Measurements from ENCODE around the gene VAMP5.

The VAMP5 gene

DNA sequence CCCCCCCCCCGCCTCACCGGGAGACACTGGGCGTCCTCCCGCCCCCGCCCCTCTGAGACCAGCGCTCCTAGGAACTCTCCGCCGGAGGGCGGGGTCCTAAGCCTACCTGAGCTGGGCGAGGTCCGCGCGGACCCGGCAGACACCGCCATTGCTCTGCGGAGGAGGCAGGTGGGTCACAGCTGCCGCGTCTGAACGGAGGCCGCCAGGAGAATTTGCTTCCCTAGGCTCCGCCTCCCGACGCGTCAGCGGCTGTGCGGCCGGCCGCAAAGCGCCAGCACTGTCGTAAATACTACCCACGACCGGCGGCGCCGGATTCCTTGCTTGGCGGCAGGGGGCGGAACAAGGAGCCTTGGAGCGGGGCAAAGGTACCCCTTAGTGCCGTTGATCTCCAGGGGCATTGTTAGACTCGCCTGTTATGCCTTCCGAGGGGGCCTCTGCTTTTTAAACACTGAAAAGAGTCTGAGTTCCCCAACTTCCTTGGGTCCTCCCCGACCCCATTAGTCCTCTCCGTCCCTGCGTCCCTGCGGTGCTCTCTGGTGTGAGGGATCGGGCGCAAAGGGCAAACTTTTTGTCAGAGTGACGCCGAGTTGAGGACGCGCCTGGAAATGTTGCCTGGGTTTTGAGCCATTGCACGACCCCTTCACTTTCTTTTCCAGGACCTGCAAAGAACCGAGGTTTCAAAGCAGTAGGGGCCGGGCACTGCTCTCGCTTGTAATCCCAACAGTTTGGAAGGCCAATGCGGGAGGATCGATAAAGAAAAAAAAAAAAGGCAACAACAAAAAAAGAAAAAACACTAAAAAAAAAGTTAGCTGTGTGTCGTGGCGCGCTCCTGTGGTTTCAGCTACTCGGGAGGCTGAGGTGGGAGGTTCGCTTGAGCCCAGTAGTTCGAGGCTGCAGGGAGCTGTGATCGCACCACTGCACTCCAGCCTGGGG is 22.7 kb upstream of the VAMP5 start, which contains the start of gene GGCX:
Gene GGCX, minus strand, starts transcription at position 214 of the 933 bp plus-strand sequence. Its CDS starts 65 bp downstream, at position 149.
- H3K4me2 ChIP-seq (ENCODE audit: low read length) = peak within 1 kb of the TSS; percentile 94
- peak within 1 kb of the TSS; percentile 89 for H3K9ac ChIP-seq (ENCODE audit: low read length)
- no peak within 1 kb of the TSS for H2BK120ac ChIP-seq (ENCODE audit: low read depth, low read length)
- peak within 1 kb of the TSS; percentile 75 for H3K23ac ChIP-seq (ENCODE audit: low read length)
- no CpG with 5 or more reads among the region's 64 CpGs for WGBS (ENCODE audit: extremely low coverage, insufficient coverage, low lambda C conversion rate)
- H3K27ac ChIP-seq (ENCODE audit: low read depth, low read length) = peak within 1 kb of the TSS; percentile 30
- H2AK5ac ChIP-seq (ENCODE audit: low read length) = no peak within 1 kb of the TSS
- H3K4ac ChIP-seq (ENCODE audit: low read depth, low read length) = peak within 1 kb of the TSS; percentile 95
- peak within 1 kb of the TSS; percentile 94 for H3K18ac ChIP-seq (ENCODE audit: low read length)
- H4K8ac ChIP-seq (ENCODE audit: low read depth, low read length) = peak within 1 kb of the TSS; percentile 65
- DNase-seq = peak; percentile 98
- no peak within 1 kb of the TSS for H2BK15ac ChIP-seq (replicated peaks; ENCODE audit: low read depth)
- peak within 1 kb of the TSS; percentile 13 for H2BK5ac ChIP-seq (ENCODE audit: low read length)
- H3K4me1 ChIP-seq (ENCODE audit: control insufficient read depth, low read depth, low read length) = no peaks in the 10 kb centered on the region
- H3K27me3 ChIP-seq (ENCODE audit: insufficient read depth, low read length, poor library complexity) = no peaks in the 10 kb centered on the region
- H3K79me1 ChIP-seq (ENCODE audit: low read length) = peaks cover 15% of the 10 kb centered on the region
- H3K79me2 ChIP-seq (ENCODE audit: control insufficient read depth, insufficient read depth, low read length) = peaks cover 18% of the 10 kb centered on the region
- peak within 1 kb of the TSS; percentile 17 for H4K5ac ChIP-seq (ENCODE audit: low read length)
- peak within 1 kb of the TSS; percentile 66 for H3K4me3 ChIP-seq (ENCODE audit: low read length)
- peak within 1 kb of the TSS; percentile 94 for H3K56ac ChIP-seq (ENCODE audit: low read length)
- peaks cover 1% of the 10 kb centered on the region for H3K36me3 ChIP-seq (ENCODE audit: control insufficient read depth, insufficient read depth, low read length)

DNA sequence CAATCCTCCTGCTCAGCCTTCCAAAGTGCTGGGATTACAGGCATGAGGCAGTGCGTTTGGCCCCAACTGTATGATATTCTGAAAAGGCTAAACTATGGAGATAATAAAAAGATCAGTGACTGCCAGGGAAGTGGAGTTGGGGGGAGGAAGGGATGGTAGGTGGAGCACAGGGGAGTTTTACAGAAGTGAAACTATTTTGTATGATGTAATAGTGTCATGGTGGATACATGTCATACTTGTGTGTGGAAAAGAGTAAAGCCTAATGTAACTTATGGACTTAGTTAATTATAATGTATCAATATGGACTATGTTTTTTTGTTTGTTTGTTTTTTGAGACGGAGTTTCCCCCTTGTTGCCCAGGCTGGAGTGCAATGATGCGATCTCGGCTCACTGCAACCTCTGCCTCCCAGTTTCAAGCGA is 20.1 kb upstream of the VAMP5 start:
- H2AK5ac ChIP-seq (ENCODE audit: low read length) = no peak overlapping the region
- peaks cover 12% of the 10 kb centered on the region for H3K79me2 ChIP-seq (ENCODE audit: control insufficient read depth, insufficient read depth, low read length)
- no peak overlapping the region for H2BK120ac ChIP-seq (ENCODE audit: low read depth, low read length)
- WGBS (ENCODE audit: extremely low coverage, insufficient coverage, low lambda C conversion rate) = no CpG with 5 or more reads among the region's 5 CpGs
- peaks cover 3% of the 10 kb centered on the region for H3K79me1 ChIP-seq (ENCODE audit: low read length)
- no peak overlapping the region for H3K9ac ChIP-seq (ENCODE audit: low read length)
- no peak overlapping the region for H3K56ac ChIP-seq (ENCODE audit: low read length)
- DNase-seq = no peak
- no peaks in the 10 kb centered on the region for H3K4me1 ChIP-seq (ENCODE audit: control insufficient read depth, low read depth, low read length)
- no peak overlapping the region for H2BK15ac ChIP-seq (replicated peaks; ENCODE audit: low read depth)
- no peak overlapping the region for H2BK5ac ChIP-seq (ENCODE audit: low read length)
- no peak overlapping the region for H3K4me3 ChIP-seq (ENCODE audit: low read length)
- H3K4me2 ChIP-seq (ENCODE audit: low read length) = no peak overlapping the region
- H3K4ac ChIP-seq (ENCODE audit: low read depth, low read length) = no peak overlapping the region
- no peaks in the 10 kb centered on the region for H3K36me3 ChIP-seq (ENCODE audit: control insufficient read depth, insufficient read depth, low read length)
- H4K8ac ChIP-seq (ENCODE audit: low read depth, low read length) = no peak overlapping the region
- H3K23ac ChIP-seq (ENCODE audit: low read length) = no peak overlapping the region
- no peak overlapping the region for H4K5ac ChIP-seq (ENCODE audit: low read length)
- no peak overlapping the region for H3K18ac ChIP-seq (ENCODE audit: low read length)
- no peaks in the 10 kb centered on the region for H3K27me3 ChIP-seq (ENCODE audit: insufficient read depth, low read length, poor library complexity)
- H3K27ac ChIP-seq (ENCODE audit: low read depth, low read length) = no peak overlapping the region

- no peak overlapping the region for H4K5ac ChIP-seq (ENCODE audit: low read length)
- no peak overlapping the region for H2BK5ac ChIP-seq (ENCODE audit: low read length)
- H3K4ac ChIP-seq (ENCODE audit: low read depth, low read length) = no peak overlapping the region
- H2BK120ac ChIP-seq (ENCODE audit: low read depth, low read length) = no peak overlapping the region
- no peak overlapping the region for H3K23ac ChIP-seq (ENCODE audit: low read length)
- H3K56ac ChIP-seq (ENCODE audit: low read length) = no peak overlapping the region
- no peak overlapping the region for H4K8ac ChIP-seq (ENCODE audit: low read depth, low read length)
- no peak overlapping the region for H3K18ac ChIP-seq (ENCODE audit: low read length)
- H3K36me3 ChIP-seq (ENCODE audit: control insufficient read depth, insufficient read depth, low read length) = no peaks in the 10 kb centered on the region
- no peaks in the 10 kb centered on the region for H3K4me1 ChIP-seq (ENCODE audit: control insufficient read depth, low read depth, low read length)
- H3K4me3 ChIP-seq (ENCODE audit: low read length) = no peak overlapping the region
- no peak overlapping the region for H3K4me2 ChIP-seq (ENCODE audit: low read length)
- H3K27ac ChIP-seq (ENCODE audit: low read depth, low read length) = no peak overlapping the region
- peaks cover 5% of the 10 kb centered on the region for H3K27me3 ChIP-seq (ENCODE audit: insufficient read depth, low read length, poor library complexity)
- no peaks in the 10 kb centered on the region for H3K79me2 ChIP-seq (ENCODE audit: control insufficient read depth, insufficient read depth, low read length)
- no peaks in the 10 kb centered on the region for H3K79me1 ChIP-seq (ENCODE audit: low read length)
- no peak overlapping the region for H3K9ac ChIP-seq (ENCODE audit: low read length)
- no peak overlapping the region for H2BK15ac ChIP-seq (replicated peaks; ENCODE audit: low read depth)
- no peak for DNase-seq
- WGBS (ENCODE audit: extremely low coverage, insufficient coverage, low lambda C conversion rate) = no CpG with 5 or more reads among the region's 4 CpGs
- H2AK5ac ChIP-seq (ENCODE audit: low read length) = no peak overlapping the region
Measured at GRCh38 chr2:85566265-85566664, 18.0 kb upstream of the VAMP5 start.

- no peak overlapping the region for H2BK5ac ChIP-seq (ENCODE audit: low read length)
- H2BK120ac ChIP-seq (ENCODE audit: low read depth, low read length) = no peak overlapping the region
- H4K5ac ChIP-seq (ENCODE audit: low read length) = no peak overlapping the region
- no peak overlapping the region for H3K9ac ChIP-seq (ENCODE audit: low read length)
- peaks cover under 1% of the 10 kb centered on the region for H3K27me3 ChIP-seq (ENCODE audit: insufficient read depth, low read length, poor library complexity)
- peaks cover 13% of the 10 kb centered on the region for H3K4me1 ChIP-seq (ENCODE audit: control insufficient read depth, low read depth, low read length)
- DNase-seq = no peak
- H3K4me3 ChIP-seq (ENCODE audit: low read length) = no peak overlapping the region
- H3K79me1 ChIP-seq (ENCODE audit: low read length) = peaks cover 2% of the 10 kb centered on the region
- peaks cover 7% of the 10 kb centered on the region for H3K79me2 ChIP-seq (ENCODE audit: control insufficient read depth, insufficient read depth, low read length)
- H3K36me3 ChIP-seq (ENCODE audit: control insufficient read depth, insufficient read depth, low read length) = no peaks in the 10 kb centered on the region
- H4K8ac ChIP-seq (ENCODE audit: low read depth, low read length) = no peak overlapping the region
- H3K23ac ChIP-seq (ENCODE audit: low read length) = no peak overlapping the region
- no peak overlapping the region for H3K4ac ChIP-seq (ENCODE audit: low read depth, low read length)
- no peak overlapping the region for H3K4me2 ChIP-seq (ENCODE audit: low read length)
- no peak overlapping the region for H3K27ac ChIP-seq (ENCODE audit: low read depth, low read length)
- H2BK15ac ChIP-seq (replicated peaks; ENCODE audit: low read depth) = no peak overlapping the region
- H2AK5ac ChIP-seq (ENCODE audit: low read length) = no peak overlapping the region
- H3K18ac ChIP-seq (ENCODE audit: low read length) = no peak overlapping the region
- no CpG with 5 or more reads among the region's 8 CpGs for WGBS (ENCODE audit: extremely low coverage, insufficient coverage, low lambda C conversion rate)
- H3K56ac ChIP-seq (ENCODE audit: low read length) = no peak overlapping the region
Measured at GRCh38 chr2:85575739-85576138, 8.5 kb upstream of the VAMP5 start.

- peak overlapping the region; percentile 20 for H2BK15ac ChIP-seq (replicated peaks; ENCODE audit: low read depth)
- H3K56ac ChIP-seq (ENCODE audit: low read length) = peak overlapping the region; percentile 11
- H2AK5ac ChIP-seq (ENCODE audit: low read length) = no peak overlapping the region
- H3K9ac ChIP-seq (ENCODE audit: low read length) = no peak overlapping the region
- peaks cover 13% of the 10 kb centered on the region for H3K4me1 ChIP-seq (ENCODE audit: control insufficient read depth, low read depth, low read length)
- peak overlapping the region; percentile 49 for H3K4ac ChIP-seq (ENCODE audit: low read depth, low read length)
- no peak overlapping the region for H3K18ac ChIP-seq (ENCODE audit: low read length)
- no peak overlapping the region for H2BK120ac ChIP-seq (ENCODE audit: low read depth, low read length)
- H4K5ac ChIP-seq (ENCODE audit: low read length) = no peak overlapping the region
- no peak for DNase-seq
- H3K27me3 ChIP-seq (ENCODE audit: insufficient read depth, low read length, poor library complexity) = no peaks in the 10 kb centered on the region
- peaks cover 9% of the 10 kb centered on the region for H3K79me2 ChIP-seq (ENCODE audit: control insufficient read depth, insufficient read depth, low read length)
- H4K8ac ChIP-seq (ENCODE audit: low read depth, low read length) = no peak overlapping the region
- H3K4me2 ChIP-seq (ENCODE audit: low read length) = no peak overlapping the region
- H3K23ac ChIP-seq (ENCODE audit: low read length) = no peak overlapping the region
- H3K27ac ChIP-seq (ENCODE audit: low read depth, low read length) = peak overlapping the region; percentile 93
- no CpG with 5 or more reads among the region's 3 CpGs for WGBS (ENCODE audit: extremely low coverage, insufficient coverage, low lambda C conversion rate)
- no peaks in the 10 kb centered on the region for H3K36me3 ChIP-seq (ENCODE audit: control insufficient read depth, insufficient read depth, low read length)
- no peak overlapping the region for H2BK5ac ChIP-seq (ENCODE audit: low read length)
- peaks cover 9% of the 10 kb centered on the region for H3K79me1 ChIP-seq (ENCODE audit: low read length)
- H3K4me3 ChIP-seq (ENCODE audit: low read length) = no peak overlapping the region
Measured at GRCh38 chr2:85577063-85577385, 7.2 kb upstream of the VAMP5 start.

Measured in mesendoderm (in vitro differentiated cells).